OCI-M2 (cell line): ENCODE results near the gene TBC1D21.

Experiments
- DNase-seq: peaks from one replicate; lab custom pipeline; 2025; ENCODE audit not compliant: unreplicated experiment; lab: John Stamatoyannopoulos, UW

The TBC1D21 gene

DNA sequence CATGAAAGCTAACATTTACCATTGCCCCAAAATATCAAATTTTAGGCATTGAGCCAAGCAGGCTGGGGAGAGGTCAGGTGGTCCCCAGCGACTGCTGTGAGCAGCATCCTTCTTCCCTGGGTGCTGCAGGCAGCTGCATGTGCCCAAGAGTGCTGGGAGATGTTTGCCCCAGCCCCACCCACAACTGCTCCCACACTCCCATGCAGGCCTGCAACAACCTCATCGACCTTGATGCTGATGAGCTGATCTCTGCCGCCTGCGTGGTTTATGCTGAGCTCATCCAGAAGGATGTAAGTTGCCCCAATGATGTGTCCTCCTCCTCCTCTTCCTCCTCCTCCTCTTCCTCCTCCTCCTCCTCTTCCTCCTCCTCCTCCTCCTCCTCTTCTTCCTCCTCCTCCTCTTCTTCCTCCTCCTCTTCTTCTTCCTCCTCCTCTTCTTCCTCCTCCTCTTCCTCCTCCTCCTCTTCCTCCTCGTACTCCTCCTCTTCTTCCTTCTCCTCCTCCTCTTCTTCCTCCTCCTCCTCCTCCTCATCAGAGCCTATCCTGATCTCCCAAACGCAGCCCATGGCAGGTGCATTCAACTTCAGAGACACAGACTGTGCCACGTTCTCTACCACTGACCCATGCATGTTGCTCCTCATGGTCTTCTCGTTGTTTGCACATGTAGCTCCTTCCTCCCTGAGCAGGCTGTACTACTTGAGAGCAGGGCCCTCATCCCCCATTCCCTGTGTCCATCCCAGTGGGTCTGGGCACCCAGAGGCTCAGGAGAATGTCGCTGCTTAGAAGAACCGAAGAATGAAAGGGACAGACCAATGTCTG lies 15.1 kb downstream of the TBC1D21 start:
- no peak for DNase-seq

DNA sequence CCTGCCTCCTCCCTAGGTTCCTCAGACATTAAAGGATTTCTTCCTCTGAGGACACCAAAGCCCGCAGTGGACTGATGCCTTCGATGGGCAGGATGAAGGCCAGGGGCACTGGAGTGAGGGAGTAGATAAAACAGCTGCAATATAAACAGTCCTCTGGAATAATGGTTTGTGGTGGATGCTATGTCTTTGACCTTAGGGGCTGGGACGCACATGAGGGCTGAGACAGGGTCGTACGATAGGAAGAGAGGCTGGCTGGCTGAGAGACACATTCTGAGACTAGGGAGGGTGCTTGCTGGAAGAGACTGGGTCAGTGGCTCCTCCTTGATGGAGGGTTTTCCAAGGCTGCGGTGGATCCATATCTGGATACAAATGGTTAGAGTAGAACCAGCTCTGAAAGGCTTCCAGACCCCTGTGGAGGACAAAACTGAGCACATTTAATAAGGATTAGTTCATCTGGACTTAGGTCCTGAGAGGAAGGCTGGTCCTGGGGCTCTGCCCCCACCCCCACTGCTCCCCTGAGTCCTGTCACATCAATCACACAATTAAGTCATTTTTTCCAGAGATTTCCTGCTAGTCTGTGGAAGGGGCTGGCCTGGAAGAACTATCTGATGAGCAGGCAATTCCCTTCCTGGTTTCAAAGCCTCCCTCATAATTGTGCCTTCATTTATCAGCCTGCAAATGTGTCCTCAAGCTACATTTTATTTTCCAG lies 15.8 kb downstream of the TBC1D21 start:
- no peak for DNase-seq

DNA sequence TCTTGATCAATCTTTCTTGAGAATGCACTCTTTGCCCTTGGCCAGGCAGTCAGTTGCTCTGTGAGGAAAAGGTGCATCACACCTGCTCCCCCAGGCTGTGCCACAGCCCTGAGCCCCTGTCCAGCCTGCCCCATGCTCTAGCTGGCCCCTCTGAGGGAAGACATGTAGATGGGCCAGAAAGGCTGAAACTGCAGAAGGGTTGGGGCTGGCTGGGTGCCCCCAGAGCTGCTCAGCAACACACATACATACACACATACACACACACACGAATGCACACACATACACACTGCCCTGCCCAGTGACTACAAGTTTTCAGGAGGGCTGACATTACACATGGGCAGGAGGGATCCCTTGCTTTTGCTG lies 16.4 kb downstream of the TBC1D21 start:
- no peak for DNase-seq

DNA sequence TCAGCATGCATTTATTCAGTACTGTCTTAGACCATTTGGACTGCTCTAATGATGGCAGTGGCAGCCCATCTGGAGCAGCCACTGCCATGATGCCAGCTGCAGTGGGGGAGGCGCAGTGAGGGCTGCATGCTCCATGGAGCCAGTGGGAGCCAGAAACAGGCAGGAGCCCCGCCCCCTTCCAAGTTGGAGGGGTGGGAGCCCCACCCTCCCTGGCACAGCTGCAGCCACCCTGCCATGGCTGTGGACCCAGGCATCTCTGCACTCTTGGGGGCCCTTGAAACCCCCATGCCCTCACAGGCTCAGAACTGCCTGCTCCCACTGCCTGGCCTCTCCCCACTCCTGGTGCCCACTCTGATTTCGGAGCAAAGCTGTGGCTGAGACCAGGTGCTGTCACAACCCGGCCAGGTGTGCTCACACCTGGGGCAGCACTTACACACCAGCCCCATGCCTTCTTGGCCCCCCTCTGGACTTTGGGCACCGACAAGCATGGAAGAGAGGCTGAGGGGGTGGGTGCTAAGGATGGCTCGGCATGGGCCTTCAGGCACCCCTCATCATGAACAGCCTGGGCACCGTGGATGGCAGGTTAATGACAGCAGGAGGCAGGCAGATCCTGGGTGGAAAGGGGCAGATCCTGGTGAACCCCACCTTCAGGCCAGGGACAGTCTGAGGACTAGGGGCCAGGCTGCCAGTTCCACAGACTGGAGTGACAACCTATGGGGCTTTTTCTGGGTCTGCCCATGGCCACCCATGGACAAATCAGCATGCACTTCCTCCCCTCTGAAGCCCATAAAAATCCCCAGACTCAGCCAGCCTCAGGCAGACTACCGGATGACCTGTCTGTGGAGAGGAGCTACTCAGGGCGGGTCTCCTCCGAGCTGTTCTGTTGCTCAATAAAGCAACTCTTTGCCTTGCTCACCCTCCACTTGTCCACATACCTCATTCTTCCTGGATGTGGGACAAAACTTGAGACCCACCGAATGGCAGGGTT lies 18.3 kb downstream of the TBC1D21 start:
- DNase-seq, result no peak

DNA sequence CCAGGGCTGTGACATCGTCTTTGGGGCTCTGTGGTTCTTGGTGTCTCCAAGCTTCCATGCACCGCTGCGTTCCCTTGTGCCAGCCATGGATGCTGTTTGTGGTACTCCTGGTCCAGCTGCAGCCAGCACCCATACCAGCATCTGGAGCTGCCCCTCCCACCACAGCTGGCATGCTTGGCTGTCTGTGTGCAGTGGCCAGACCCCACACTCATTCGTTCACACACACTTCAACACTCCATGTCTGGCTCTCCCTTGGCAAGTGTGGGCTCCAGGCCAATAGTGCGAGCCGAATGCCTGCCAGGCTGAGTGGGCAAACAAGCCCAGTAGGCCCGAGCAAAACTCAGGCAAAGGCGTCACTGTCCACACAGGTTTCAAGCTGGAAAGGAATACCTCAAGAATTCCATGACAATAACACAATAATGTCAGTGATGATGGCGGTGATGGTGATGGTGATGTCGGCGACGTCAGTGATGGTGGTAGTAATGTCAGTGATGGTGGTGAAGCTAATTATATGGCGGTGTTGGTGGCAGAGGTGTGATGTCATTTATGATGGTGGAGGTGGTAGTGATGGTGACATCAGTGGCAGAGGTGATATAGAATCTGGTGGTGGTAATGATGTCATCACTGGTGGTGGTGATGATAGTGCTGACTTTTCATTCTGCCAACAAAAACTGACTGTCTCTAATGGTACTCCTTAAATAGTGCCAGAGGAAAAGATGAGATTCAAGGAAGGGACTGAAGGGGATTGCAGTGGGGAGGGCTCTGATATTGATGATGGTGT lies 19.3 kb downstream of the TBC1D21 start:
- DNase-seq, result no peak

DNA sequence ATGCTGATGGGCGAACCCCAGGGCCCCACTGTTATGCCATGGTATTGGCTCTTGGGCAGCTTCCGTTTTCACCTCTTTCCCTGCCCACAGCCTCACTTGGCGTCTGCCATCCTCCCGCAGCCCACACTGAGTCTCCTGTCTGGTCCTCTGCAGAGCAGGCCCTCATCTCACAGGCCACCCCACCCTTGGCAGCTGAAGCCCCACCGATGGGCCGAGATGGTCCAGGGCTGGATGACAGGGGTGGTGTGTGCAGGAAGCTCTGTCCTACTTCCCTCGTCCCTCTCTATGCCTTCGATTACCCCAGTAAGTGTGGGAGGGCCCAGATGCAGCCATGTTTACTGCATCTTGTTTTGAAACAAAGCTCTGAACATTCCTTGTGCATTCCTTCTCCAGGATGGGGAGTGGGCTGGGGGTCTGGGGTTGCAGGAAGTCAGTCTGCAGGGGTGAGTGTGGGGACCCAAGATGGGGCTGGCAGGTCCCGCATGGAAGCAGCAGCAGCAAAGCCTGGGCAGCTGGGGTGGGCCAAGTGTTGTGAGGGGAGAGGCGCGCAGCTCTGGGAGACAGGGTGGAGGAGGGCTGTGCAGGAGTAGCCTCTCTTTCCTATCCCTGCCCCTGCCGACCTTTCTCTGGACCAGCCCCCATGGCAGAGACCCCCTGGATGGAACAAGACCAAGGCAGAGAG lies 20.9 kb downstream of the TBC1D21 start:
- DNase-seq, result no peak

DNA sequence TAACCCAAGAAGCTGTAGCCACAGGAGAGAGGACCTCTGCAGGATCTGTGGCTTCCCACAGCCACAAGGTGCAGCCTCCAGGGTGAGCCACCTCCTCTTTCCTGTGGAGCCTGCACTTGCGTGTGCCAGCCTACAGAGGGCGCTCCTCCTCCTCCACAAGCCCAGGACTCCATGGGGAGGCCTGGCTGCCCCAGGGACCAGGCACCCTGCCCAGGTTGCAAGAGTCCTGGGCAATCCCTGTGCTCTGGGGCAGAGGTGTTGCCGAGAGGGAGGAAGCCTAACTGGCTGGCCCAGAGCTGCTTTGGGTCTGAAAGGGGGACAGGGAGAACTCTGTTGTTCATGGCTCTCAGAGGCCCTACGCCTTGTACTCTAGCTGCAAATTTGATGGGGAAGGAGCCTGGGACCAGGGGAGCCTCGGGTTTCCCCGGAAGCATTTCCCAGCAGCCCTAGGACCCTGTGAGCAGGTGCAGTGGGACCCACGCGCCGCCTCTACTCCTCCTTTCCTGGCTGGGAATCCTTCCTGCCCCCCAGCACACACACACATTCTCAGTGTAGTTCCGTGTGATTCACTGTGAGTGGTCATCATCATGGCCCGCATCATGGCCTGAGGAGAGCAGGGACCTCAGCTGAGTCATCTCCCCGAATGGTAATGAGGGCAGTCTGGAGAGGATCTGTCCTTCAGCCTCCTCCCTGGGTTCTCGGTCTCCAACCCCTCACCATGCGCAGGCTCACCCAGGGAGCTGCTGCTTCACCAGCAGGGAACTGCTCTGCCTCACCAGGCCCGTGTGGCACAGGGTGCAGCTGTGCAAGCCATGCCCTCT lies 24.3 kb downstream of the TBC1D21 start:
- DNase-seq, result no peak

DNA sequence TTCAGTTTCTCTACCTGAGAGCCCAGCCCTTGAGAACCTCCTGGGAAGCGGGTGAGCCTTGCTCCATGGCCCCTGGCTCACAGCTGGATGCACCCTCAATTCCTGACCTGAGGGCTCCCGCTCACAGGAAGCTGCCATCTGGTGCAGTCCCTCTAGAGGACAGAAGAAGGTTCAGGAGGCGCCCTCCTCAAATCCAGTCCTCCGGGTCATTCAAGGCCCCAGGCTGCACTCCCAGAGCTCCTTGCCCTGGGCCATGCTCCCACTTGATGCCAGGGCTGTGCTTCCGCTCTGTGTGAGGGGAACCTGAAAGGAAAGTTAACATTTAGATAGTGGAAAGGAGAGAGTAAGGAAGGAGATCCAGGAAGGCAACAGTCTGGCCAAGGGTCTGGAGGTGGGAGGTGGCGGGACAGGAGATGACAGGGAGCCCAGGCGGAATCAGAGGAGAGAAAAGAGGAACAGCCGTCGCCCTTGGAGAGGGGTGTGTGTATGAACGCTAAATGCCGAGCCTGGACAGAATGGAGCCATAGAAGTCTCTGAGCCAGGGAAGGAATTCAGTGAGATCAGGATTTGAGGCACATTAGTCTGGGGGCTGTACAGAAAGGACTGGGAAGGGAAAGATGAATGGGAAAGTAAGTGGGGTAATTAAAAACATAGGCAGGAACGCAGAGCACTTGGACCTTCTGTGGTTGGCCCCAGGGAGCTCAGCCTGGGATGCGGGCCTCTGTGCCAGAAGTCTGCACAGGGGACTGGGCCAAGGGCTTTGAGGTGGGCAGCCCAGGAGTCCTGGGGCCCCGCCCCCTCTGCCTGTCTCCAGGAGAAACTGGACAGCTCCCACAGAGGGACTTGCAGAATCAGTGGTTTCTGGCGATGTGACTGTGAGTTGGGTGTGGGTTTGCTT lies 26.1 kb downstream of the TBC1D21 start:
- no peak for DNase-seq

DNA sequence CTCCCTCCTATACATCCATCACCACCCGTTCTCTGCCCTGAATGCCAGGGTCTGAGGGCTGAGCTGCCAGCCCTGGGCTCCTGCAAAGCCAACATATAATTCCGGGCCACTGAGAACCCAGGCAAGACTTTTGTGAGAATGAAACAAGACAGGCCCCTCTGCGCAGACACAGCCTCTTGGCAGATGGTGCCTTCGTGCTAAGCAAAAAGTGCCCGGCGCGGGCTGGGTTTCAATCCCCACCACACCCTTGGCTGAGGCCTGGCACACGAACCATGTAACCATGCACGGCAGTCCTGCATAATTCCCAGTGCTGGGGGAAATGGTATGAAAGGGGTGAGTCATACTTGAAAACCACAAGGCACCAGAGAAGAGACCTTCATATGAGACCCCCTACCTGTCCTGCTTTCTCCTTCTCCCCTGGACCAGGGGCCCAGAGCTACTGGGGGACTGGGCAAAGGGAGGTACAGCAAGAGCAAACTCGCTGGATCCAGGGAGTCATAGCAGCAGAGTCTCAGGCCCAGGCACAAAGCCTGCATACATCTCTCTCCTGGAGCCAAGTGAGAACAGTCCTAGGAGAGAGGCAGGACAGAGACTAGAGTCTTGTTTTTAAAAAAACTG lies 26.8 kb downstream of the TBC1D21 start:
- DNase-seq, result no peak

DNA sequence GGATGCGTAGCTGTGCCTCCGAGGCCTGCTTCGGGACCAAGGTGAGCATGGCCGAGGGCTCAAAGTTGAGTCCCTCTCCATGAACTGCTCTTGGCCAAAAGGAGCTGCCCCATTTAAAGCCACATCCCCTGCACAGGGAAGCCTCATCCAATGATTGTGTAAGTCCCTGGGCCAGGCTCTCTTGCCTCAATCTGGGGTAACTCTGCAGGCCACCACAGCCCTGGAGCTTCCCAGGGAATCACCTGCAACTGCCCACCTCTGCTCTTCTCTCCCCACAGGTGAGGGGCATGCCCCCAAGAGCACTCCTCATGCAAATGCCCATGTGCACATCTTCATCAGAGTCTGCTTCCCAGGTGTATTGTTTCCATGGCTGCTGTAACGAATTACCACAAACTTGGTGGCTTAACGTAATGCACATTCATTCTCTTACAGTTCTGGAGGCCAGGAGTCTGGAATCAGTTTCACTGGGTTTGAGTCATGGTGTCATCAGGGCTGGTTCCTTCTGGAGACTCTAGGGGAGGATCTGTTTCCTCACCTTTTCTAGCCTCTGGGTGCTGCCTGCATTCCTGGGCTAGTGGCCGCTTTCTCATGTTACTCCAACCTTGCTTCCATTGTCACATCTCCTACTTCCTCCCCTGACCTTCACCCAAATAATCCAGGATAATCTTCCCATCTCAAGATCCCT lies 27.9 kb downstream of the TBC1D21 start:
- DNase-seq, result no peak

DNA sequence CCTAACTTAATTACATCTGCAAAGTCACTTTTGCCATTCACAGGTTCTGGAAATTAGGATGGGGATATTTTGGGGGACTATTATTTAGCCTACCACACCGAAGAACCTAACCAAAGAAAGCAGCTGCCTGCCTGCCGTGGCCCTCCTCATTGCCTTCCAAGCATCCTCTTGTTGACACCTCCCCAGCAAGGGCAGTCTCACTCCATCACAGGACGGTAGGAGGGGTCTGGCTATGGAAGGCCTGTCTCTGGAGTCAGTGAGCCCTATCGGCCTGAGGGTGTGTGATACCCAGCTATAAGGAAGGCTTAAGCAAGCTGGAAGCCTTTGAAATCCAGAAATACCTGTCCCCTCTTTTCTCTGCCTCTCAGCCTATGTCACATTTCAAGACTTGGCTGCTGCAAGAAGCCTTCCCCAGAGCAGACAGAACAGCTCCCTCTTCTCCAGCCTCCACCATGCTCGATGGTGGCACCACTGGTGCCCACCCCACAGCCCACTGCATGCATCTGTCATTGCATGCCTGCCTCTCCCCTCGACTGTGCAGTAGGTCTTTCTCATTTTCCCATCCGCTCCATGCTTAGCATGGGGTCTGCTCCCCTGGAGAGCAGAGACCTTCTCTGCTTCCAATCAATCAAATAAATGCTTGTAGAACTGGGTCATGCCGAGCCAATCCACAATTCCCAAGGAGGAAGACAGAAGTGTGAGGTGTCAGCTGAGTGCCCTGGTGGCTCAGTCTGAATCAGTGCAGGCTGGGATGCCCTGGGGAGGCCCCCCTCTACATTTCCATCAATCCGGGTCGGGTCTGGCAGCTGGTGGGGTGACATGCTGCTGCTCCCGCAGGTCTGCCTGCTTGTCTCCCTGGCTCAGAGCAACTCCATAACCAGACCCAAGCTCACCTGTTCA lies 29.0 kb downstream of the TBC1D21 start:
- DNase-seq, result no peak

DNA sequence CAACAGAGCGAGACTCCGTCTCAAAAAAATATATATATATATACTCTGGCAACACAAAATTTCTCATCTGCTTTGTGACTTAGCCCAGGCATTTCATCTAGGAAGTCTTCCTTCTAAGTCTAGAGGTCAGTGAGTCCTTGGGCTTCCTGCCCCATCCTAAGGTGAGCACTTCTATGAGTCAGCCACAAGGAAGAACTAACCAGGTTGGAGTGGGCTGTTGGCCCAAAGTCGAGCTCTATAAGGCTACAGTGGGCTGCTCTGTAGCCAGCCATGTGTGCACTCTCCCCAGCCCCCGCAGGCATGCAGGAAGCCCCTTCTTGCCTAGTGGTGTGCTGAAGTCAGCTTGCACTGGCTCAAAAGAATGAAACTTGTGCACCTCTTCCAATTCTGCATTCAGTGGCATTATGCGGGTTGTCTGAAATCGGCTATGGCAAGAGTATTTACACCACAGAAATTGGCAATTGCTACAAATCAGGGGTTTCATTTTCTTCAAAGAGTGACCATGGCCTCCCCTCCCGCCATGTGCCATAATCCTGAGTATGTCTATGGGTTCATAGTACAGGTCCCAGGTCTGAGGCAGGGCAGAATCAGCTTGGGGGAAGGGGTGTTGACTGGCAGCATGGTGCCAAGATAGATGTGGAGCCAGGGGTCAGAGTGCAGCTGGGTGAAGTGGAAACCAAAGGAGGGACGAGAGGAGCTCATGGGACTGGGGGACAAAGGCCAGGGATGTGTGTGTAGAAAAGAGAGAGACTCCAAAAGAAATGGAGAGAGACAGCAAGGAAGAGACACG lies 30.9 kb downstream of the TBC1D21 start:
- DNase-seq, result no peak

DNA sequence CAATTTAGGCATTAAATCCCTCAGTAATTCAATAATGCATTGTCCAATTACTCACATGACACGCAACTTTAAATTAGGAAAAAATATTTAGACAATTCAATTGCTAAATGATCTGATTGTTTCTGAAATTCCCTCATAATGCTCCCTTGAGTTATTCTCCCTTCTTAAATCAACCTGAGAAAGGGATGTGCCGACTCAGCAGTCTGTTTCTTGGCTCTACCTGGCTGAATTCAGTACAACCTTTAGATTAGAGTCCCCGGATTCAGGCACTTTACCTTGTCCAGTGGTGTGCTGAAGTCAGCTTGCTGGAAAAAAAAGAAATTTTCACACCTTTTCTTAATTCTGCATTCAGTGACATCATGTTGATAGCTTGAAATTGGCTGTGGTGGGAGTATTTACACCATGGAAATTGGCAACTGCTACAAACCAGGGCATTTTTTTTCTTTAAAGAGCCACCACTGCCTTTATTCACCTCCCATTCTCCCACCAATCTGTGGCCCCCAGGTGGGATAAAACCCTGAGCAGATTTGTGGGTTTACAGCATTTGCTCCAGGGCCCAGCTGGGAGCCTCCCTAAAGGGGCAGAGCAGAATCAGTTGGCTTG lies 32.0 kb downstream of the TBC1D21 start:
- DNase-seq, result no peak

DNA sequence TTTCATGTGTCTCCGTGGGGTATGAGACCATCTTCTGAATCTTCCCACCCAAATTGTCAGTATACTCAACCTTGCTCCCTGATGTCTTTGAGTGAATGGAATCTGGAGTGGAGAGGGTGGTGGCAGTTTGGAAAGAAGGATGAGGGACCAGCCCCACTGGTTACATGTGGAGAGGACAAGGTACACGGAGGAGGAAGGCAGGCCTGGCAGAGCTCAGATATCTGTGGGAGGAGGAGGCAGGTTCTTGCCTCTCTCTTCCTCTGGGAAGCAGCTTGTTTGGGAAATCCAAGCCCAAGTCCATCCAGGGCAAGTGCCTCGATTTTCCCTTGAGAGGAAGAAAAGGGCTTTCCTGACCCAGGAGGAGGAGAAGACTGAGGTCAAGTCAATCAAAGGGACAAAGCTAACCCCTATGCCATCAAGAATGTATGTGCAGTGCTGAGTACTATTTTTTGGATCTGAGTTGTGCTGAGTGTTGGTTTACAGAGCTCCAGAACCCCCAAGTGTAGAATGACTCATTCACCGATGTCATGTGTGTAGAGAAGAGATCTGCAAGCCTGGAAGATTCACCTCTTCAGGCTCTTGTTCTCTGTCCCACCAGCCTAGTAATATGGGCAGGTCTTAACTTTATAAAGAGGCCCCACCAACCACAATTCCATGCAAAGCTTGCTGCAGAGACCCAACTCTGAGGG lies 33.1 kb downstream of the TBC1D21 start:
- DNase-seq, result no peak

DNA sequence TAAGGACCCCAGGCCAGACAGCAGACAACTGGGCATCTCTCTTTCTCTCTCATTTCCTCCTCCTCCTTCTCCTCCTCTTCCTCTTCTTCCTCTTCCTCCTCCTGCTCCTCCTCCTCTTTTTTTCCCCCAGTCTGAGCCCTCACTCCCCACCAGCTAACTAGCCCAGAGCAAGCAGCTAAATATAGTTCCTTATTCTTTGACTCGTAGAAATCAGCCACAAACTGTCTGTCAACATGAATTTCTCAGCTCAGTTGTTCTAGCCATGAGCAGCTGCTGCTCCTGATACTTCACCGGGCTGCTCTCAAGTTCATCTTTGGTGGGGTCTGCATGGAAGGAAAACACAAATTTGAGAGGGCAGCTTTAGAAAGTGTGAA lies 33.7 kb downstream of the TBC1D21 start:
- no peak for DNase-seq
